GM18907 (cell line): ENCODE data around the gene ENC1.

Experiments
- ATAC-seq: cut with Tn5 transposase; IDR thresholded peaks from one replicate; pipeline ENCODE4 v1.9.1; 2021; ENCODE audit warnings: mild to moderate bottlenecking, moderate library complexity; ENCODE audit not compliant: unreplicated experiment

Gene ENC1

DNA sequence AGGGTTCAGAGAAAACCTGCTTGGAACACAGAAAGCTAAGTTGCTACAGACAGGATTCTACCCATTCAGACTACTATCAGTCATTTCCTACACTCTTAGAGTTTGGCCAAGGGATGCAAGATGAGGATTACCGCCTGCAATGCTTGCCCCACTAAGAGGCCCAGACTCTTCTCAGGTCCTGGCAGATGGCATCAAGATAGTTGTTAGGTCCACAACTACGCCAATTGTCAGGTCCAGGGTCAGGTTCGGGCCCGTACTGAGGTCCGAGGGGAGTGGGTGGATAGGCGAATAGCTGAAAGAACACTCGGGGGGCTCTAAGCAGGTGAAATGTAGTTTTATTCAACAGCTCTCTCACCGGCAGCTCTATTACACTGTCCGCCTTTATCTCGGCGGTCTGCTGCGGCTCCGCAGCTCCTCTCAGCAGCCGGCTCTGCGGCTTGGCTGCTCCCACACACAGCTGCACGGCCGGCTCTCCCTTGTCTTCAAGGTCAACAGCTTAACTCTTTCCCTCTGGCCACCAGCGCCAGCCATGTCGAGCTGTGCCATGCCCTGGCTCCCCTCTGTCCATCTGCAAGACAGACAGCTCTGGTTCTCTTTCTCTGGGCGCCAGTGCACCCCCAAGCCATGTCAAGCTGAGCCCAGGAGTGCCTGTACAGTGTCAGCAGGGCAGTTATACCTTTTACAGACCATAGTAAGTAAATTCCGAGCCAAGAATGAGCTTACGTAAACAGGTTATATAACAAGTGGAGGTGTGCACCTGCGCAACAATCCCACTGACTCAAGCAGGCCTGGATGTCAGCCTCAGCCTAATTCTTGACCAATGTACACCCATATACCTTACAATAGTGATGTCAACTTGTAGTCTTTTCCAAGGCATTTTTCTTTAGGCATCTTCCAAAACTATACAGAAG, 24.0 kb downstream of the ENC1 start:
- ATAC-seq = no peak

DNA sequence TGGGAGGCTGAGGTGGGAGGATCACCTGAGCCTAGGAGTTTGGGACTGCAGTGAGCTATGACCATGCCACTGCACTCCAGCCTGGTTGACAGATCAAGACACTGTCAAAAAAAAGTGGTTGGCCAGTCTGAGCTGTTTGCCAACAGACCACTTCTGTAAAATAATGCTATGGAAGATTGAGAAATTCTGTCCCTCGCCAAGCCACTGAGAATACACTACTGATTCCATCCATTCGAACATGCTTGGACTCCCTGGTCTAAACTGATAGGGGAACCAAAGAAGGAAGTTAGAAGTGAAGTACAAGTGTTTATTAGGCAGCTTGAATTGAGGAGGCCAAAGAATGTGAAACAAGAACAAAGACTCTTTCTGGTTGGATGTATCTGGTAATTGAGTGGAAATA, 27.2 kb downstream of the ENC1 start:
- ATAC-seq = no peak

DNA sequence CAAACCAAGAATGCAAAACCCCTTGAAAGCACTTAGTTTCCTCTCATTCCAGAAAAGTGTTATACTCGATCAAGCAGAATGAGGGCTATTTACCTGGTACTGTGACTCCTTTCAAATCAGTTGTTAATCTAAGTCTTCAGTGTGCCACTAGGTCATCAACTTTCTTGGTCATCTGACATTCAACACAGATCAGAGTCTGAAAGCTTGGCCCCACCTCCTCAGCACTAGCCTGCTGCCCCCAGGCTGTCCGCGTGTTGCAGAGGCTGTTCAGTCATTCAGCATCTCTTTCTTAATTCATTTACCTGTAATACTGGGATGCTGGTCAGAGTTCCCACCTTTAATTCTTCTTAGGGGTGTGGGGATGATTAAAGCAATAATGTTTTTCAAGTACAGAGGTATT, 28.5 kb downstream of the ENC1 start:
- ATAC-seq = no peak

DNA sequence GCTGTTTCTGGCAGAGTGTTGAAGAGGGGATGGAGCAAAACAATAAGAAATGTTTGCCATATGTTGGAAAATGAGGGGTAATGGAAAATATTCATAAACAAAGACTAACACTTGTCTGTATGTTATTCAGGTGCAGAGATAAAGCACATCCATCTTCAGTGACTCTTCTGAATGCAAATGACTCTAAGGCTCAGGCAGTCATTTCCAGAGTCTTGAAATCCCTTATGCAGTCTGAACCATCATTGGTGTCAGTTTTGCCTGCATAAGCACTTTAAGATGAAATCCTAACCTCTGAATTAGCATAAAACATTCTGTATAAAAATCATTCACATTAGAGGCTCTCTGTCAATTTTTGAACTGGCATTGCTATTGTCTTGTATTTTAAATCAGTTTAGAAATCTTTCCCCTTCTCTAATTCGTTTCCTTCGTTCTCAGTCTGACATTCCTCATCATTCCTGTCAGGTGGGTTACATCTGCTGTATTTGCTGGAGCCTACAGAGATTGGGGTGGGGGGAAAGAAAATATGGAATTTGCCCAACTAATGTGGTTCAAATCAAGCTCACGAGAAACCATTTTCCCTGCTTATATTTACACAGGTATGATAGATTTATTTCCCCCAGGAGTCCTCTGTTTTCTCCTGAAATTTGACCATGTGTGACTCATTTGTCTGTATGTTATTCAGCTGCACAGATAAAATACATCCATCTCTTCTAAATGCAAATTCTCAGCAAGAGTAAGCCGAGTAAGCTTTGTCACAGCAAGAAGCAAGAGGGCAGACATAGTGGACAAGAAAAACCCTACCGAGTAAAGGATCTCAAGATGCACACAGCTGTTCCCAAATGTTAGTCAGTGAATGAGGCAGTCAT, 31.6 kb downstream of the ENC1 start:
- ATAC-seq = no peak

DNA sequence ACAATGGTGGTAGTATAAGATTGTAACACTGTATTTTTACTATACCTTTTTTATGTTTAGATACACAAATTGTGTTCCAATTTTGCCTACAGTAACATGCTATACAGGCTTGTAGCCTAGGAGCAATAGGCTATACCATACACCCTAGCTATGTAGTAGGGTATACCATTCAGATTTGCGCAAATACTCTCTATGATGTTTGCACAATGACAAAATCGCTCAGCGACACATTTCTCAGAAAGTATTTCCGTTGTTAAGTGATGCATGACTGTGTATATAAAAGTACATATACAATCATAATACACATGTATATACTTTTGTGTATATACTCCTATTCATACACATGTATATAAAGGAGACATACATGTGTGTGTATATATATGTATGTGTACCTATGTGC, 34.8 kb downstream of the ENC1 start:
- no peak for ATAC-seq

DNA sequence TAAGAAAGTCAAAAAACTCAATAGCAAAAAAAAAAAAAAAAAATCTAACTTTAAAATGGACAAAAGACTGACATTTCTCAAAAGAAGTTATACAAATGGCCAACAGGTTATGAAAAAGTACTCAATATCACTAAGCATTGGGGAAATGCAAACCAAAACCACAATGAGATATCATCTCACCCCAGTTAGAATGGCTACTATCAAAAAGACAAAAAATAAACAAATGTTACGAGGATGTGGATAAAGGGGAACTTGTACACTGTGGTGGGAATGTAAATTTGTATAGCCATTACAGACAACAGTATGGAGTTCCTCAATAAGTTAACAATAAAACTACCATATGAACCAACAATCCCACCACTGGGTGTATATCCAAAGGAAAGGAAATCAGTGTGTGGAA, 37.2 kb downstream of the ENC1 start:
- ATAC-seq = no peak

DNA sequence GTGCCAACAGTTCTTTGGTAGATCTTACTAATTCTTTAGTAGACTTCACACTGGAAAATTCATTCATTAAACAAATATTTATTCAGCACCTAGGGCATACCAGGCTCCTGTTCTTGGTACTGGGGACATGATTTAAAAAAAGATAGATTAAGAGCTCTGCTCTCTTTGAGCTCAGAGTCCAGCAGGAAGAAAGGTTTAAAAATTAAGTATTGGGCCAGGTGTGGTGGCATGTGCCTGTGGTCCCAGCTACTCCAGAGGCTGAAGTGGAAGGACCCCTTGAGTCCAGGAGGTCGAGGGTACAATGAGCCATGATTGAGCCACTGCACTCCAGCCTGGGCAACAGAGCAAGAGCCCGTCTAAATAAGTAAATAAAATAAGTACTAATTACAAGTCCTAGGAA, 41.4 kb downstream of the ENC1 start:
- ATAC-seq = no peak

DNA sequence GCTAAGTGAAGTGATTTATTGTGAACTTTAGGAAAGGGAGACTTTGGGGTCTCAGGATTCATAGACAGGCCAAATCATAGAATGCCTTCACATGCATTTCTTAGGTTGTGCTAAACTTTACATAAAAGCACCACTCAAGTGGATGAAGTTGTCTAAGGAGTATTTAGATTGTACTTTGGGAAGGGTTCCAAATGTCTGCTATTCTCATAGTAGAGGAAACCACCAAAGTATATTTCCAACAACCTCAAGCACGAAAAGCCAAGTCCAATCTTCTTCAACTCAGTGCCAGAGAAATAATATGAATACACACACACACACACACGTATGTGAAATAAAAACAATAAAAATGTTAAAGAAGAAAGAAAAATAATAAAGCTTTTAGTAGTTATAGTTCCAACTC, 41.8 kb downstream of the ENC1 start:
- no peak for ATAC-seq

DNA sequence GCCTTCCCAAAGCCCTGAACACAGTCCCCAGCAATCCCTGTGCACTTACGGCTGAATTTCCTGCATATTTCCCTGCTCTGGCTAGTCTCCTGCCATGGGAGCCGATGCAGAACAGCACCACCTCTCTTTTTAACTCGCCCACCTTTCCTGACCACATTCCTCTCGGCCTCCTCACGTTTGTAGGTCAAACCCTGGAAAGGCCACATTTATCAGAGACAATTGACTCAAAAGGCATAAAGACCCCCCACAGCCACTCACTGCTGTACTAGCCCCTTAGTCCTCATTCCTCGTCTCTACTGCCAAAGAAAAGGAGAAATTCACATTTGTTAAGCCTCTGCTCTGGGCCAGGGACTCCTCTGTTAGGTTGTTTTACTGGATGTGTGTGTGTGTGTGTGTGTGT, 43.6 kb downstream of the ENC1 start:
- no peak for ATAC-seq

DNA sequence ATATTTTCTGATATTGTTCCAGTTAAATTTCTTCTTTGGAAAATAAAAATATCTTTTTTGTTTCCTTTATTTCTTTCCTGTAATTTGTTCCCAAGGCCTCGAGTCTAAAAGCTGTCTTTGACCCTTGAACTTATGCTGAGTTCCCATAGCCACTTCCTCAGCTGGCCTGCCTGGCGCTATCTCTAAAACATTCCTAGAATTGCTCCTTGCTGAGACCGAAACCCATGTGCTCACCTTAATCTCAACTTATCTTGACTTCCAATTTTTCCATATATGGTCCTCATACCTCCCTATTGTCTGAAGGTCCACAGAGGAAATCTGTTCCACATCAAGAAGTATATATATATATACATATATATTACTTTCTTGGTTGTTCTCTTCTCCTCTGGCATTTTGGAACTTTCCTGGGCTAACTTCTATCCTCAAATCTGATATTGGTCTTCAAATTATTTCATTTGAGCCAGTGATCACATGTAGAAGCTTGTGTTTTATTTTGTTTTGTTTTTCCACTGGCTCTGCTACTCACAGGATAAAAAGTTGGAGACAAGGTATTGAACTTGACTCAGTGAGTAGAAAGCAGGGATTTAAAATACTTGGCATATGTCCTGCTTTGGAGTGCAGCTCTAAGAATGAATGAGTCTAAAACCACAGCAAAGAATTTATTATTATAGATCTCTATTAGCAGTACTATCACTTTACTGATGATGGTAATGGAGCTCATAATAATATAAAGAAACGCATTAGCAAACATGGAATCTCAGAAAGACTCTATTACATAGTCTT, 45.2 kb downstream of the ENC1 start:
- ATAC-seq = no peak

DNA sequence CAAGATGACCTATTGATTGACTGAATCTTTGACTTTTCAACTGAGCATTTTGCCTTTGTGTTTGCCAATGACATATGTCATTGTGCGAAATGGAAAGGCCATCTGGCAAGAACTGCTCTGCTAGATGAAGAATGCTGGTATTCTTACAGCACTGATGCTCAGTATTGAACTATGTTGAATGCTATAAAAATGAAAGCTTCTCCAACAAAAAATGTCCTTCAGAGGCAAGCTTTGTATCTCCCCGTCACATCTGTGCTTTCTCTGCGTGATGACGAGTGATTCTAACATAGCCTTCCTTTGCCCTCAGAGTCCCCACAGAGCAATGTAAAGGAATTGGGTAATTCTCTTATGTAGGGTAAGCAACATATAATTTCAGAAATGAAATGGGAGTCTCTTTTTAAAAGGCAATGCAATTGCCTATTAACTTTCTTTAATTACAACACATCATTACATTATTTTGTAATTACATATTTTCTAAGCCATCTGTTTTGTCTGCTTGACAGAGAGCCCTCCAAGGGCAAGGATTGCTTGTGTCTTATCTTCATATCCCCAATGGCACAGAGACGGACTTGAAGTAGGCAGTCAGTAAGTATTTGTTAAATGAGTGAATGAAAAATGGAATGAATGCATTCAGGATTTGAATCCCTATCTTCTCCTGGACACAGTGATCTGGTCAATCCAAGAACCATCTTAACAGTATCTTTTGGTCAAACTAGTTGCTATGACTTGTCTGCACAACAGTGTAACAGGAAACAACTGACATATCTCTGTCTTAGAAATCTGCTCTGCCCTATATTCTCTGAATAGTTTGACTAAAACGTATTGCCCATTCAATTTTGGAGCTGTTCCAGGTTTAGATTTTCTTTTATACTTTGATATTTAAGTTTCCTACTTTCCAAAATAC, 46.1 kb downstream of the ENC1 start:
- no peak for ATAC-seq

DNA sequence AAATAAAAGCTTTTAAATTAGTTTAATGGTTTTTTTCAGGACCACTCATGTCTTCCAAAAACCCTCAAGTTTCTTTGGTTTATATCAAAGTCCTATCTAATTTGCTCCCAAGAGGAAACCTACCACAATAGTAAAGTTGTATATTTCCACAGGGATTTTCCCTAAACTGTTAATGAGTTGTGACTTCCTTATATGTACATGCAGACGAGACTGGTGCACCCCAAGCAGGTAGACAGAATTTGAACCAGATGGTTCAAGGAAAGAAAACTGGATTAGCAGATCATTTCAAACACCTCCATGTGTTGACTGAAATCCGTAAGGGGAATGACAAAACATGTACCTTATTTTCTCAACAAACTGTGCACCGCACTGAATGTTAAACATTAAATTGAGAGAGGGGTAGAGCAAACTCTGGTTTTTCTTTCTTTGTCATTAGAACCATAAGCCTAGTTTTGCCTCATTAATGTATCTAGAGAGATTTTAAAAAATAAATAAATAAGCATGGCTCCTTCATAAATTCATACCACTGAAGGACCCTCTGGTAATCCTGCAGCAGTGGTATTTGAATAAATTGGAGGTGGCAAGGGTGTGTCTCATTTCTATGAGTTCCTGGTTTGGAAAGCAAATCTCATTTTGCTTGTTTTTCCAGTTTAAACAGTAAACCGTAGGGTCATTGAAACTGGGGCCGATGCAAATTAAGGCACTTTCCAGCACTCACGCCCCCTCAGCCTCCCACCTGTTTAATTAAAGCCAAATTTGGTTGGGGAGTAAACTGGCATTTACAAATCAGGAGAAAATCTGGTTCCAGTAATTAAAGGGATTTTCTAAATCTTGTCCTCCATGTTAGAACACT, 51.1 kb downstream of the ENC1 start:
- no peak for ATAC-seq

DNA sequence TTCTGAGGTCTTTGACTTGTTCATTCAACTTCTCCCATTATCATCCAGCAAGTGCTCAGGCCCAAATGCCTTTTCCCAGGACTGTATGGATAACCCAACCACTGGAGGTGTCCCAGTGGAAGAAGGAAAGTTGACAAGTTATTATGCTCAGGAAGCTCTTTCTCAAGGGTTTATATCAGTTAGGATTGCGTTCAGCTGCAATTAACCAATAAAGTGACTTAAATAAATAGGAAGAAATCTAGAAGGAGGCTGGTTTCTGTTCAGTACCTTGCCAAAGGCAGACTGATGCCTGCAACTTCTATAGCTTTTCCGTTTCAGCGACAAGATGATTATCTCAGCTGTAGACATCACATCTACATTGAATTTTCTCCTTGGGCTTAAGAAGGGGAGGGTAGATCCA, 52.1 kb downstream of the ENC1 start:
- ATAC-seq = no peak

DNA sequence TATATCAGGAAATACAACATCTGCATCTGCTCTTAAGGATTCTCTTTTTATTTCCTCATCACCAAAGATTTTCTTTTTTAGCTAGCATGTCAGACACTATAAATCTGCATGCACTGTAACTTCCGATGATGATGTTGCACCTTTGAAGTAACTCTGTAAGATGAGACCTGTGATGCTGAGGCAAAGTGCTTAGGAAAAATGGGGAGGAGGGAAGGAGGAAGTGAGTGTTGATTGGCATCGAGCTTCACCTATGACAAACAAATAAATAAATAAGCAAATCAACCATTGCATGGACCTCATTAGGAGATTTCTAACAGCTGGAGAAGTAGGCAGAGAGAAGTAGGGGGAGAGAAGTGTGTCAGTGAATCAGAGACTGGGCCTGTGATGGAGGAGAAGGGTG, 52.6 kb downstream of the ENC1 start:
- no peak for ATAC-seq

DNA sequence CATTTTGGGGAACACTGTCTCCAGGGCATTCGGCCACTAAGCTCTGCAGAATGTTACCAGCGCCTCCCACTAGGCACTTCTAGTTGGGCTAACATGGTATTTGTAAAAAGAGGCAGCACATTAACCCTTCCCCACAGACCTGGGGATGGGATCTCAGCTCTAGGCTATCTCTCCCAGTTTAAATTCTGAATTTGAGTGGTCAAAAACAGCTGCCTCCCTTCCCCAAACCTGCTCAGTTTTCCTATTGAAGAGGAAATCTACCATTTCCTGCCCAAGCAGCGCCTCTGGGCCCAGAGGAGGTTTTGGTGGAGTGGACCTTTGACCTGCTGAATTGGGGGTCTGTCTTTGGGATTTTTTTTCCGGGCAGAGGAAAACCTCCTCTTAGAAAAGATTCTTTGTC, 53.2 kb downstream of the ENC1 start:
- ATAC-seq = no peak

DNA sequence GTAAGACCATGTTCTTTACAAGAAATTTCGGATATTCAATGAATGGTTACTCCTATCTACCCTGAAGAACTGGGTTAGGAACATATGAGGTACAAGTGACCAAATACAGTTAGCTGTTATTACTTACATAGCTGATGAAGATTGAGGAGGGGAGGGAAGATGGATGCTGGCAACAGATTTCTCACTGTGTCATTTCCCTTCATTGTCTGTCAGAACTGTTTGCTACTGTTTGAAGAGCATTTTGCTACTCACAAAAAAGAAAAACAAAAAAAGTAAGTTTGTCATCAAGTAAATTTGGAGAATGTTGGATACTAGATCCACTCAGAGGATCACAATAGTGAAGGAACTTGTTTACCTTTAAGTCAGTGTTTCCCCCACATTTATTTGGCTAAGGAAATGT, 53.7 kb downstream of the ENC1 start:
- ATAC-seq = no peak

DNA sequence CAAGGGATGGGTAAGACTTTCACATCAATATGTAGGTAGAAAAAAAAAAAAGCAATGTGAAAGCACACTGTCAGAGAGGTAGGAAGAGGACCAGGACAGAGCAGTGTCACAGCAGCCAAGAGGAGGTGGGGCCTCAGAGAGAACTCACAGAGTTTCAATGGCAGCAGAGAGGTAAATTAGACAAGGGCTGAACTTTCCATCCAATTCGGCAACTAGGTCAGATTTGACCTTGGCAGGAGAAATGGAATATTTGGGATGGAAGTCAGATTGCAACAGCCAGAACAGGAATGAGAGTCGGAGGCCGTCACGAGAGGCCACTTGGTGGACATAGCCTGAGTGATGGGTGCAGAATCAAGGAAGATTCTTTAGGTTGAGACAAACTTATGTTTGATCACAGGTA, 57.7 kb downstream of the ENC1 start:
- ATAC-seq = no peak

DNA sequence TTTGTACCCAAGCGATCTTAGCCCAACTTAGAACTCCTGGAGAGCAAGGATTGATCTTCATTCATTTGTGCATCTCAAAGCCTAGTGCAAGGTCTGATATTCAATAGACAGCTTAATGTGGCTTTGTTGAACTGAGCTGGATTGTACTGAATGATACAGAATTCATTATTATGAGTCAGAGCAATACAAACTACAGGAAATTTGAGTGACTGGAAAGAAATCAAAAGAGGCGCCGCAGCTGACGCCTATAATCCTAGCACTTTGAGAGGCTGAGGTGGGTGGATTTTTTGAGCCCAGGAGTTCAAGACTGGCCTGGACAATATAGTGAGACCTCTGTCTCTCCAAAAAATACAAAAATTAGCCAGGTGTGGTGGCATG, 58.6 kb downstream of the ENC1 start:
- ATAC-seq = no peak

DNA sequence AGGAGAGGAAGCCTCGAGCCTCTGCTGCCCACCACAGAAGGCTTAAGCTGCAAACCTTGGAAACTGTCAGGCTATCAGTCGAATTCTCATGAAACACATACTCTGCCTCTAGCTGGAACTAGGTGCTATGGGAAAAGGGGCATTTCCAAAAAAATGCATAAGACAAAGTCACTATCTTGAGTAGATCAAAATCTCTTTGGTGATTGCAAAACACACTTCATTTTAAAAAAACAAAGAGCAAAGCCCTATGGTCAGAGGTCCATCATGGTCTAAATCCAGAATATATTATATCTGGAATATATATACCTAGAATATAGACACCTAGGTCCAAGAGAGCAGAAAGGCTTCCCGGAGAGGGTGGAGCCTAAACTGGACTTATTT, 59.8 kb downstream of the ENC1 start:
- ATAC-seq = no peak
